NOMO-1 treated with dmso at 0.1 percent for 144 hours (cell line): ENCODE measurements around the gene VCX.
"Not testable (repeated sequence)": the region's sequence is repeated elsewhere in the genome, so short reads cannot be mapped to it uniquely, and the experiment has no call there.

Experiments
- DNase-seq: peaks from one replicate; lab custom pipeline; 2025; ENCODE audit not compliant: unreplicated experiment; lab: John Stamatoyannopoulos, UW

VCX gene

DNA sequence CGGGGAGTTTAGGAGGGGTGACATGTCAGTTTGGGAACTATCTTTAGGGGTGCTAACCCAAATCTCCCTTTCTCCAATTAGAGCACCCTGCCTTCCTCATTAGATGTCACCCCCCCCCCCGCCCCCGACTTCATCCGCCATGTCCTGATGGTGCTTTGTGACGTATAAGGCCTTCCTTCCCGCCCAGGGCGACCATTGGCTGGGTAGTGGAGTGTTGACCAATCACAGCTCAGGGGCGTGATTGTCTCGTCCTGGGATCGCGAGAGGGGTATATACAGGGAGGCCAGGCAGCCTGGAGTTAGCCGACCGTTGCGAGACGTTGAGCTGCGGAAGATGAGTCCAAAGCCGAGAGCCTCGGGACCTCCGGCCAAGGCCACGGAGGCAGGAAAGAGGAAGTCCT, at the start of gene VCX:
Gene VCX (plus strand): TSS at position 301 of the 400 bp plus-strand sequence. CDS start 33 bp downstream, at position 334.
- not testable (repeated sequence) for DNase-seq

DNA sequence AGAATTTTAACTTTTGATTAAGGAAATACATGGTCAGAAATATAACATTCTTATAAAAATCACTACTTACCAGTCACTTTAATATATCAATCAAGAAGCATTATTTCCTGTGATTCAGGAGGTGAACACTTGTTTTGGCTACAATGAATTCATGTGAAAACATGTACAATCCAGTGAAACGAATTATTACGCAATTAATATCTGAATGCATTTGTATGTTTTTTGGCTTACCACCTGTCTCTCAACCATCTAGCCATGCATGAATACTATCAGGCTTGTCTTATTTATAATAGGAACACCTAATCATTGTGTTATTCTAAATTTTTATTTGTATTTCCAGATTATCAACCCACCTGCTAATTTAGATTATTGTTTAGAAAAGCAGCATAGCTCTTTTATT, 44.6 kb upstream of the VCX start:
- no peak for DNase-seq

DNA sequence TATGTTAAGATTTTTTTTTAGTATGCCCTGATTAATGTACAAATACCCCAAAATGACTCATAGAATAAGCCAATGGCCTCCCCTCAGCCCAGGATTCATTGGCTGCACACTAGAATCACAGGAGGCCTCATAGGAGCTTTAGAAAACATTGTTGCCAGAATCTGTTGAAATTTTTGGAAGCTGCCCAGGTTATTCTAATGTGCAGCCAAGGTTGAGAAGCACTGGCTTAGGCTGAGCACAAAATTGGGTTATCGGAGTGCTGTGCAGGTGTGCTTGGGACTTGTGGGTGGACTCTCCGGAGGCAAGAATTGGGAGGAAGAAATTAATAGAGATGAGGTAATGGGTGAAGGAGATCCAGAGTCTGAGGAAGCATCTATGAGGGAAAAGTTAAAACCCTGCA, 41.3 kb upstream of the VCX start:
- no peak for DNase-seq

DNA sequence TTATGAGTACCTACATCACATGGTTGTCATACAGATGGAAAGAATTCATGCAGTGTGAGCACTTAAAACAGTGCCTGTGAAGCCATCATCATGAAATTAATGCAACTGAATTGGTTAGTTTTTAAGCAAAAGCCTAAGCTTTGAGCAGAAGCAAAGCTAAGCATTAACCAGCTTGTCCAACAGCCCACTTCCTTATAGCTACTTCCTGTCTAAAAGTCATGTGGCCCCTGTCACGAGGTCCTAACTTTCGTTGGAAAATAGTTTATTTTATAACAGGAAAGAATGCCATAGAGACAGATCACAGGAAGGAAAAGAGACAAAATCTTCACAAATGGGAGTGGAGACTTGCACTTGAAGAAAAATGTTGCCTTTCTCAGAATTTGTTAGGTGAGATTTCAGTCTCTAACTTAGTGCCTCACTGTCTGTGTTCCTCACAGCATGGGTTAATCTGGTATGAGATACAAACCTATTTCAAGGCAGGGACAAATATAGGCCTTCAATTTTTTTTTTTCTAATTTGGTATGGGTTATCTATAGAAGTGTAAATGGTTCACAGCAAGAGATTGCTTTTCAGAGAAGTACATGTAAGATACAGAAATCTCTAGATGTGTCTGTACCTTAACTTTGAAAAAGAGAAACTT, 27.7 kb upstream of the VCX start:
- no peak for DNase-seq

DNA sequence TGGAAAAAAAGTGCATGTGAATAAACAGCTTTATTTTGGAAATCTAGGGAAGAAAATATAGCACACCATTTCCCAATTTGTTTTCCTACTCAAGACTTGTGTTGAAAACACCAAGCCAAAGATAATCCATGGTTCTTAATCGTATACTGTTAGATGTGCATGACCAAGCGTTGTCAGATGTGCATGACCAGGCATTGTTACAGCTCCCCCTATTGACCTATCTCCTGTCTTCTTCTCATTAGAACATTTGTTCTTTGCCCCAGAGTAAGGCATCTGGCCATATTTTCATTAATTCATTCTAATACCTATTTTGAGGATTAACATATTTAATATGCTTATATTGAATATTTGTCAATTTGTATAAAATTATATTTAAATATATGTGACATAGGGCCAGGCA, 14.4 kb upstream of the VCX start:
- no peak for DNase-seq

DNA sequence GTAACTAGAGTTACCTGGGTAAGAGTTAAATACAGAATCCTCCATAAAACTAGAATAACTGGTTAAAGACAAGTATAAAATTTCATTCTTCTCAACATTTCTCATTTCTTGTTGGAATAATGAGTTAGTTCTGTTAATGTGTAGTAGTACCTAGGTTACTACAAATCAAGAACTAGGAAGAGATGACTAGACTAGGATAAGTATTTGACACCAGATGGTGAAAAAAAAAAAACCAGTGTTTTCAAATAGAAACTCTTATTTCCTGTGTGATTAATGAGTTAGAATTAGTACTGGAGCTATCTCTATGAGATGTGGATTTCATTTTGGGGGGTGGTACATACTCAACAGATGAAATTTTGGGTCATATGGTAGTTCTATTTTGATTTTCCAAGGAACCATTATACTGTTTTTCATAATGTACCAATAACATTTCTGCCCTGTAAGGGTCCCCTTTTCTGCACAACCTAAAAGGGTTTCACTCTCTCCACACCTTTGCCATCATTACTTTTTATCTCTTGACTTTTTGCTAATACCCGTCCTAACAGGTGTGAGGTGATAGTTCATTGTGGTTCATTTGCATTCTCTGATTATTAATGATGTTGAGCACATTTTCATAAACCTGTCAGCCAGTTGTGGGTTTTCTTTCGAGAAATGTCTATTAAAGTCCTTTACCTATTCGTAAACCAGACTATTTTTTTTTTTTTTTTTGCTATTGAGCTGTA, 1.7 kb upstream of the VCX start:
- no peak for DNase-seq

DNA sequence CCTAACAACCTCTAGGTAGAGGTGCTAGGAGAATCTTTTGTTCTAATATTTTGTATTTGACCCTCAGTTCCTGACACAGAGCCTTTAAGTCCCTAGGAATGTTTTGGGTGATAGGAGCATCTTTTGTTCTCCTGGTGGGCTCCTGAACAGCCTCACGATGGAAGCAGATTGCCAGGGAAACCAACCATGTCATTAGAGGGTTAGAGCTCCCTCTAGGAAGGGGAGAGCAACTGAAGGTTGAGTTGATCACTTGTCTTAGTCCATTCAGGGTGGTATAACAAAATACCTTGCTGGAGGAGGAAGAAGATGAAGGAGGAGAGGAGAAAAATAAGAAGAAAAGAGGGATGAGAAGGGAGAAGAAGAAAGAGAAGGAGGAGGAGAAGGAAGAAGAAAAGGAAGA, 9.2 kb downstream of the VCX start:
- no peak for DNase-seq

DNA sequence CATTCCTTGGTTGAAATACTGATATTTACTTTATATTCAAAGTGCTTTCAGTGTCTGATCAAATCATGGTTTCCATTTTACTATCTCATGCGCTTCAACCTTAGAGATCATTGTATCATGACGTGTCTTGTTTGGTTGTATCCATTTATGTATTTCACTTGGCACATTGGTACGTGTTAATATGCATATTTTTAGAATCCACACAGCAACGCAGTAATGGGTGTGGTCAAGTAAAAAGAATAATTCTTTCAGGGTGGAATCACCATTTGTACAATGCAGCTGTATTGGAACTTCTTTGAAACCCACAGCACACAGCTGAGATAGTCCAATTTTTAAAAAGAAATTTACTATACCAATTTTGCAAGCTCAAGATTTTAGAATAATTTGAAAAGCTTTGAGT, 29.1 kb downstream of the VCX start:
- no peak for DNase-seq

DNA sequence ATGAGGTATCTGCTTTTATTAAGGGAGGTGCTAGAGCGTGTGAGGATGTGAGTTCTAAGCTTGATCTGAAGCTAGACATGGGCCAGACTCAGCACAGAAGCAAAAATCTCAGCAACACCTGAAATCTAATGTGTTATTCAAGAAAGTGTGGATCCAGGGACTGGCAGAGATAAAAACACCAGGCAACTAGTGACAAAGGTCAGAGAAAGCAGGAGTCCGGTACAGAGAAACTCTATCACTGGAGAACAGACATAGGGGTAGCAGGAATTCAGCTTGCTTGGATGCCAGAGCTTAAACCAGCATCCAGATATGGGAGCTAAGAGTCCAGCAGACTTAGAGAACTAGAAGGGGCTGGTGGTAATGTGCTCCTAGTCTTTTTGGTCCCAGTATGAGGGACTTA, 34.0 kb downstream of the VCX start:
- no peak for DNase-seq

DNA sequence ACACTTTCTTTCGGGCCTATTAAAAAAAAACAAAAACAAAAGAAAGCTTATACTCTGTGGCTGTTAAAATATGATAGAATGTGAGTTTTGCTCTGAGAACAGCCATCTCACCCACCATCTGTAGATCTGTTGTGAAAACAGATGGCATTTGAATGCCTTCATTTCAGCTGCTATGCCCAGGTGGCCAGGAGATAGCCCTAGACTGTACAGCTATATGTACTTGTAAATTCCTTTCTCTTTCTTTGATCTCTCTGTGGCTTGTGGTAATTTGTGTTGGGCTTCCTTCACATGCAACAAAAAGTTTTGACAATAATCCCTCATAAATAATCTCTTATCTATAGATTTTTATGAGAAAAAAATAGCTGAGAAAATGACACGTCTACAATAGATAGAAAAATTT, 46.2 kb downstream of the VCX start:
- DNase-seq = no peak

DNA sequence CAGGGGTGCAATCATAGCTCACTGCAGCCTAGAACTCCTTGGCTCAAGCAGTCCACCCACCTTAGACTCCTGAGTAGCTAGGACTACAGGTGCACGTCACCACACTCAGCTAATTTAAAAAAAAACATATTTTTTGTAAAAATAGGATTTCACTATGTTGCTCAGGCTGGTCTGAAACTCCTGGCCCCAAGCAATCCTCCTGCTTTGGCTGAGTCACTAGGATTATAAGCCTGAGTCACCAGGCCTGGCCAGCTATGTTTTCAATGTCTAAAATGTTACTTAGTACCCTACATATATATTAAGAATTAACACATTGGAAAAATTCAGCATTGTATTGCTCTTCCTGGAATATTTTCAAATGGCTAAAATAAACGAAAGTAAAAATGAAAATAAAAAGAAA, 46.7 kb downstream of the VCX start:
- no peak for DNase-seq

DNA sequence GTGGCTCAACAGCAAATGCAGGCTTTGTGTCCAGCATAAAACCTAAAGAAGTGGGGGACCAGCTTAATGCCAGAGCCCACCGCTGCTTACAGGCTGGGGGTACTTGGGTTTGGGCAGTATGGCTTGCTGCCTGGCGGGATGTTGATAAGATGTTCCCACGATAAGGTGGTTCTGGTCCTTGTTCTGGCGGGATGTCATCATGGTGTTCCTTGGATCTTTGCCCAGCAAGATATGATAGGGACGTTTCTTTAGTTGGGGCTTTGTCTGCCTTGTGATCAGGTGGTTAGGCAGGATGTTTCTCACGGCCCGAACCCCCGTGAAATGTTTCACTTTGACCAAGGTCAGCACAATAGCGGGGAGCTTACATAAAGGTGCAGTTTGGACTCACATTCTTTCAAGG, 49.0 kb downstream of the VCX start:
- DNase-seq = no peak
